ENCODE data around the gene PTP4A2.

PTP4A2 gene

GRCh38 chr1:31857863-31858262, 80.3 kb downstream of the PTP4A2 start:
- DNase-seq = no peak

Measured in activated CD4-positive, alpha-beta T cell treated with anti-CD3 and anti-CD28 coated beads, Interleukin-10, Interleukin-2, amounts not matched to agents 100 ng/mL and 50 ng/mL, durations not matched to agents 16 hours and 8 hours (primary cell).